WTC11 (cell line): Measurements from ENCODE around the gene GABBR2. TPM values are rescaled to one million over a fixed set of nuclear protein-coding genes. Genes with fewer than 3 reads are reported as not detected.

ENCODE experiments used
- ATAC-seq: fragments of 200-7000 bp; cut with Tn5 transposase; 2 replicates; pipeline ENCODE4 v1.10.0; 2021; ENCODE audit warnings: mild to moderate bottlenecking, moderate library complexity
- CTCF ChIA-PET: fragments of 300-600 bp; sonication (Branson Sonifier 250); formaldehyde crosslinking; loops from one replicate; lab custom pipeline; 2021; ENCODE audit warnings: antibody characterized with exemption; lab: Charles Lee
- POLR2A ChIA-PET: fragments of 350-600 bp; sonication (Branson Sonifier 250); formaldehyde crosslinking; loops from one replicate; lab custom pipeline; 2021; ENCODE audit warnings: antibody characterized with exemption; lab: Charles Lee
- DNase-seq: peaks from one replicate; pipeline ENCODE4 v3.0.0; 2021; ENCODE audit warnings: low spot score
- H3K27ac Mint-ChIP-seq: 2 replicates; pipeline ENCODE4 v1.8.0; 2021; ENCODE audit warnings: mixed read lengths
- H3K27me3 Mint-ChIP-seq: 2 replicates; pipeline ENCODE4 v1.8.0; 2021; ENCODE audit warnings: low read depth, mild to moderate bottlenecking, moderate library complexity, mixed read lengths
- H3K36me3 Mint-ChIP-seq: 2 replicates; pipeline ENCODE4 v1.8.0; 2021; ENCODE audit warnings: mixed read lengths
- H3K4me1 Mint-ChIP-seq: 2 replicates; pipeline ENCODE4 v1.8.0; 2022; ENCODE audit warnings: mixed read lengths
- H3K4me3 Mint-ChIP-seq: 2 replicates; pipeline ENCODE4 v1.8.0; 2021; ENCODE audit warnings: mild to moderate bottlenecking, moderate library complexity, mixed read lengths
- H3K9me3 Mint-ChIP-seq: 2 replicates; pipeline ENCODE4 v1.8.0; 2021; ENCODE audit warnings: mixed read lengths
- ARID4B ChIP-seq: sonication (generic); formaldehyde crosslinking; IDR thresholded peaks from 2 replicates; pipeline ENCODE4 v1.8.0; 2023; ENCODE audit warnings: missing genetic modification reagents, mild to moderate bottlenecking, borderline replicate concordance
- ATF2 ChIP-seq: sonication (generic); formaldehyde crosslinking; IDR thresholded peaks from 2 replicates; pipeline ENCODE4 v1.8.1; 2022; ENCODE audit warnings: low read depth, missing genetic modification reagents, borderline replicate concordance
- ATF6 ChIP-seq: sonication (generic); formaldehyde crosslinking; IDR thresholded peaks from 2 replicates; pipeline ENCODE4 v1.8.1; 2023; ENCODE audit warnings: mild to moderate bottlenecking, missing genetic modification reagents
- CBFB ChIP-seq: sonication (generic); formaldehyde crosslinking; IDR thresholded peaks from 2 replicates; pipeline ENCODE4 v1.8.1; 2022; ENCODE audit warnings: mild to moderate bottlenecking, low read depth, missing genetic modification reagents
- E2F1 ChIP-seq: sonication (generic); formaldehyde crosslinking; IDR thresholded peaks from 2 replicates; pipeline ENCODE4 v1.8.0; 2022; ENCODE audit warnings: mild to moderate bottlenecking, missing genetic modification reagents
- ELF4 ChIP-seq: sonication (generic); formaldehyde crosslinking; IDR thresholded peaks from 2 replicates; pipeline ENCODE4 v1.8.1; 2022; ENCODE audit warnings: low read depth, mild to moderate bottlenecking, moderate library complexity, missing genetic modification reagents
- EMX1 ChIP-seq: fragments of 250-450 bp; sonication (Bioruptor Pico); IDR thresholded peaks from 2 replicates; pipeline ENCODE4 v1.8.0; 2021; ENCODE audit warnings: mild to moderate bottlenecking
- HMGXB4 ChIP-seq: sonication (generic); formaldehyde crosslinking; IDR thresholded peaks from 2 replicates; pipeline ENCODE4 v1.8.1; 2023; ENCODE audit warnings: mild to moderate bottlenecking, moderate library complexity, missing genetic modification reagents
- KAT7 ChIP-seq: sonication (generic); formaldehyde crosslinking; IDR thresholded peaks from 2 replicates; pipeline ENCODE4 v1.8.1; 2023; ENCODE audit warnings: missing genetic modification reagents, mild to moderate bottlenecking, borderline replicate concordance
- MXD4 ChIP-seq: fragments of 250-450 bp; sonication (Bioruptor Pico); IDR thresholded peaks from 2 replicates; pipeline ENCODE4 v1.8.0; 2021; ENCODE audit warnings: mild to moderate bottlenecking, moderate library complexity, borderline replicate concordance
- NFATC4 ChIP-seq: fragments of 250-450 bp; sonication (Bioruptor Pico); IDR thresholded peaks from 2 replicates; pipeline ENCODE4 v1.9.0; 2021; ENCODE audit warnings: mild to moderate bottlenecking
- NFYB ChIP-seq: sonication (generic); formaldehyde crosslinking; conservative IDR thresholded peaks from 2 replicates; pipeline ENCODE4 v1.8.0; 2022; ENCODE audit warnings: low read depth, missing genetic modification reagents
- NR3C1 ChIP-seq: sonication (generic); formaldehyde crosslinking; conservative IDR thresholded peaks from 2 replicates; pipeline ENCODE4 v1.8.1; 2023; ENCODE audit warnings: low read depth, mild to moderate bottlenecking, missing genetic modification reagents
- PREB ChIP-seq: sonication (generic); formaldehyde crosslinking; IDR thresholded peaks from 2 replicates; pipeline ENCODE4 v1.8.1; 2022; ENCODE audit warnings: mild to moderate bottlenecking, missing genetic modification reagents, moderate library complexity, borderline replicate concordance
- RORB ChIP-seq: fragments of 250-450 bp; sonication (Bioruptor Pico); IDR thresholded peaks from 2 replicates; pipeline ENCODE4 v1.9.0; 2021; ENCODE audit warnings: mild to moderate bottlenecking
- USF2 ChIP-seq: sonication (generic); formaldehyde crosslinking; IDR thresholded peaks from 2 replicates; pipeline ENCODE4 v1.8.1; 2023; ENCODE audit warnings: mild to moderate bottlenecking, missing genetic modification reagents, moderate library complexity
- ZNF121 ChIP-seq: sonication (generic); formaldehyde crosslinking; IDR thresholded peaks from 2 replicates; pipeline ENCODE4 v1.8.0; 2023; ENCODE audit warnings: missing genetic modification reagents
- ZNF138 ChIP-seq: sonication (generic); formaldehyde crosslinking; conservative IDR thresholded peaks from 2 replicates; pipeline ENCODE4 v1.8.1; 2022; ENCODE audit warnings: mild to moderate bottlenecking, moderate library complexity, missing genetic modification reagents
- ZNF317 ChIP-seq: sonication (generic); formaldehyde crosslinking; IDR thresholded peaks from 2 replicates; pipeline ENCODE4 v1.8.1; 2023; ENCODE audit warnings: low read depth, mild to moderate bottlenecking, moderate library complexity, missing genetic modification reagents, borderline replicate concordance
- ZNF512 ChIP-seq: sonication (generic); formaldehyde crosslinking; IDR thresholded peaks from 2 replicates; pipeline ENCODE4 v1.8.1; 2022; ENCODE audit warnings: missing genetic modification reagents, borderline replicate concordance
- ZNF671 ChIP-seq: fragments of 250-450 bp; sonication (Bioruptor Pico); IDR thresholded peaks from 2 replicates; pipeline ENCODE4 v1.8.0; 2021; ENCODE audit warnings: mild to moderate bottlenecking
- total RNA-seq: library from RNA; stranded (reverse); gene quantifications from 3 replicates; pipeline ENCODE4 v1.2.3, GENCODE V29; 2021

The GABBR2 gene
- total RNA-seq, 1 experiment from 2014 or later = 0.92 TPM

- POLR2A ChIA-PET = no interaction called here
- no peak overlapping the region for H3K4me3 Mint-ChIP-seq
- H3K4me1 Mint-ChIP-seq = peaks cover 16% of the 10 kb centered on the region
- no peak overlapping the region for H3K27ac Mint-ChIP-seq
- peaks cover 9% of the 10 kb centered on the region for H3K9me3 Mint-ChIP-seq
- H3K36me3 Mint-ChIP-seq = no peaks in the 10 kb centered on the region
- no peaks in the 10 kb centered on the region for H3K27me3 Mint-ChIP-seq
- TF ChIP-seq PREB (CRISPR knock-in tag) (no peak), E2F1 (CRISPR knock-in tag) (no peak), MXD4 (CRISPR knock-in tag) (no peak), ELF4 (CRISPR knock-in tag) (no peak), NFATC4 (CRISPR knock-in tag) (no peak), NFYB (CRISPR knock-in tag) (no peak), EMX1 (CRISPR knock-in tag) (no peak), NR3C1 (no peak), CBFB (CRISPR knock-in tag) (no peak), HMGXB4 (CRISPR knock-in tag) (no peak), ARID4B (CRISPR knock-in tag) (no peak), ZNF121 (no peak), ATF2 (CRISPR knock-in tag) (no peak), ZNF138 (no peak), ZNF671 (no peak)
- TF ChIP-seq, all 79 proteins: peak for 0
- CTCF ChIA-PET = interaction anchor here (1.0 to 1.8 kb wide), 3 partner anchors 11 to 130 kb away, joined by 3 to 6 read pairs (median 4); no protein-coding TSS in a partner anchor
- no peak for ATAC-seq
- DNase-seq = no peak
These were observed 41.6 kb downstream of the GABBR2 start for GRCh38 chr9:98667005-98667640.

GRCh38 chr9:98665501-98665900 lies 43.2 kb downstream of the GABBR2 start:
- Mint-ChIP-seq H3K36me3 (no peaks in the 10 kb centered on the region), H3K27ac (no peak overlapping the region), H3K4me3 (no peak overlapping the region), H3K27me3 (no peaks in the 10 kb centered on the region), H3K9me3 (peaks cover 4% of the 10 kb centered on the region; the same call in 1 of the 2 replicates), H3K4me1 (peaks cover 16% of the 10 kb centered on the region)
- DNase-seq = no peak
- CTCF ChIA-PET = no interaction called here
- no peak for ATAC-seq
- POLR2A ChIA-PET = no interaction called here
- TF ChIP-seq ATF6 (CRISPR knock-in tag) (no peak), USF2 (CRISPR knock-in tag) (no peak), ZNF512 (CRISPR knock-in tag) (no peak), ZNF317 (CRISPR knock-in tag) (no peak), KAT7 (CRISPR knock-in tag) (no peak), RORB (CRISPR knock-in tag) (no peak)
